Measurements from ENCODE around the gene DMRTA2.

DNA sequence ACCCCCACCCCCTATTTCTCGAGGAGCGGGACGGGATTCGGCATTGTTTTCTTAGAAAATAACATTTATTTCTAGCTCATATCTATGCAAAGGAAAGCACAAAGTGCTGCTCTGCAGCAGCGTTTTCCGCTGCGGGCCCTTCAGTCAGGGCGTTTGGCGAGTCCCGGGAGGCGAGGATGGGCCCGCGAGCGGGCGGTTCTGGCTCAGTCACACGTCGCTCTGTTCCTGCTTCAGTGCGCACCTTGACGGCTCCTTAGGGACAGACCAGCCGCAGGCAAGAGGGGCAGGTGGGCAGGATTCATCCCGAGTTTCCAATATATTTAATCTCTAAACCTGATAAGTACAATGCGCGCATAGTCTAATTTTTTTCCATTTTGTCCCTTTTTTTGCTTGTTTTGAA, 5.7 kb downstream of the DMRTA2 start:
- TF ChIP-seq CEBPB (IDR thresholded peaks at IDR 0.05; ENCODE audit: low read depth, low read length): no peak
- TF ChIP-seq BHLHE40 (IDR thresholded peaks at IDR 0.05; ENCODE audit: low read depth, low read length): no peak
- no peak for TF ChIP-seq CTCF (conservative IDR thresholded peaks at IDR 0.05; ENCODE audit: low read depth, low read length)
- TF ChIP-seq SMC3 (IDR thresholded peaks at IDR 0.05; ENCODE audit: low read depth, low read length): no peak
- TF ChIP-seq NFE2L2 (IDR thresholded peaks at IDR 0.05; ENCODE audit: low read depth, low read length): no peak
- TF ChIP-seq POLR2A (IDR thresholded peaks at IDR 0.05; ENCODE audit: low read depth, low read length): no peak
- TF ChIP-seq, protein P1, sequence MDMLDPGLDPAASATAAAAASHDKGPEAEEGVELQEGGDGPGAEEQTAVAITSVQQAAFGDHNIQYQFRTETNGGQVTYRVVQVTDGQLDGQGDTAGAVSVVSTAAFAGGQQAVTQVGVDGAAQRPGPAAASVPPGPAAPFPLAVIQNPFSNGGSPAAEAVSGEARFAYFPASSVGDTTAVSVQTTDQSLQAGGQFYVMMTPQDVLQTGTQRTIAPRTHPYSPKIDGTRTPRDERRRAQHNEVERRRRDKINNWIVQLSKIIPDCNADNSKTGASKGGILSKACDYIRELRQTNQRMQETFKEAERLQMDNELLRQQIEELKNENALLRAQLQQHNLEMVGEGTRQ (IDR thresholded peaks at IDR 0.05; ENCODE audit: low read depth, low read length): no peak
- TF ChIP-seq, protein P2, sequence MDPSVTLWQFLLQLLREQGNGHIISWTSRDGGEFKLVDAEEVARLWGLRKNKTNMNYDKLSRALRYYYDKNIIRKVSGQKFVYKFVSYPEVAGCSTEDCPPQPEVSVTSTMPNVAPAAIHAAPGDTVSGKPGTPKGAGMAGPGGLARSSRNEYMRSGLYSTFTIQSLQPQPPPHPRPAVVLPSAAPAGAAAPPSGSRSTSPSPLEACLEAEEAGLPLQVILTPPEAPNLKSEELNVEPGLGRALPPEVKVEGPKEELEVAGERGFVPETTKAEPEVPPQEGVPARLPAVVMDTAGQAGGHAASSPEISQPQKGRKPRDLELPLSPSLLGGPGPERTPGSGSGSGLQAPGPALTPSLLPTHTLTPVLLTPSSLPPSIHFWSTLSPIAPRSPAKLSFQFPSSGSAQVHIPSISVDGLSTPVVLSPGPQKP (IDR thresholded peaks at IDR 0.05; ENCODE audit: borderline replicate concordance, low read depth, low read length): no peak
- TF ChIP-seq RCOR1 (IDR thresholded peaks at IDR 0.05; ENCODE audit: insufficient replicate concordance, low read length): no peak
- TF ChIP-seq FOS (IDR thresholded peaks at IDR 0.05; ENCODE audit: low read depth, low read length): no peak
- no peak for TF ChIP-seq MXI1 (IDR thresholded peaks at IDR 0.05; ENCODE audit: borderline replicate concordance, low read depth, low read length)
- no peak for TF ChIP-seq RAD21 (IDR thresholded peaks at IDR 0.05; ENCODE audit: low read length)
- TF ChIP-seq MAFK (IDR thresholded peaks at IDR 0.05; ENCODE audit: low read depth, low read length): no peak

Measured in IMR-90 (cell line).